Liver (tissue), 9 donors: ENCODE results near the gene FSIP1. TPM values are rescaled to one million over a fixed set of nuclear protein-coding genes. Genes with fewer than 3 reads are reported as not detected.

Experiments
- DNase-seq: peaks from one replicate; pipeline ENCODE4 v3.0.0-alpha.2; 2017; ENCODE audit warnings: low spot score
- H3K27ac ChIP-seq, 2 donors: one replicate each; pipeline ENCODE4 v1.7.0; 2013; ENCODE audit warnings: inconsistent platforms in 2 of 2, low read length in 2 of 2, control low read depth in 1 of 2, low read depth in 1 of 2, mild to moderate bottlenecking in 1 of 2
- H3K27me3 ChIP-seq, 4 donors: one replicate each; pipeline versions ENCODE4 v1.6.1 to v1.7.0; 2013; ENCODE audit warnings: low read length in 3 of 4, inconsistent platforms in 1 of 4, mild to moderate bottlenecking in 1 of 4, moderate library complexity in 1 of 4; ENCODE audit not compliant: control insufficient read depth in 4 of 4, insufficient read depth in 4 of 4
- H3K36me3 ChIP-seq, 4 donors: one replicate each; pipeline versions ENCODE4 v1.6.1 to v1.7.0; 2013; ENCODE audit warnings: low read length in 3 of 4, mild to moderate bottlenecking in 3 of 4, low read depth in 1 of 4, moderate library complexity in 1 of 4; ENCODE audit not compliant: control insufficient read depth in 4 of 4, insufficient read depth in 3 of 4
- H3K4me1 ChIP-seq, 4 donors: one replicate each; pipeline versions ENCODE4 v1.6.1 to v1.7.0; 2013; ENCODE audit warnings: low read length in 3 of 4, mild to moderate bottlenecking in 3 of 4, moderate library complexity in 1 of 4; ENCODE audit not compliant: control insufficient read depth in 4 of 4, insufficient read depth in 4 of 4
- H3K4me3 ChIP-seq, 3 donors: one replicate each; pipeline versions ENCODE4 v1.6.1 to v1.7.0; 2013; ENCODE audit warnings: low read length in 3 of 3, control low read depth in 1 of 3, low read depth in 1 of 3, mild to moderate bottlenecking in 1 of 3
- H3K9ac ChIP-seq, 2 donors: one replicate each; pipeline ENCODE4 v1.7.0; 2013; ENCODE audit warnings: low read length in 2 of 2, mild to moderate bottlenecking in 2 of 2, moderate library complexity in 2 of 2, control low read depth in 1 of 2, low read depth in 1 of 2
- H3K9me3 ChIP-seq, 4 donors: one replicate each; pipeline versions ENCODE4 v1.6.1 to v1.7.0; 2013; ENCODE audit warnings: low read length in 3 of 4; ENCODE audit not compliant: control insufficient read depth in 4 of 4
- CTCF ChIP-seq: fragments of 150-350 bp; IDR thresholded peaks from 2 replicates; pipeline ENCODE4 v1.5.1; 2017; ENCODE audit warnings: improper control_type of control experiment, low read depth, low read length; ENCODE audit not compliant: missing input control
- EGR1 ChIP-seq, 2 donors: IDR thresholded peaks; 2 replicates each; pipeline ENCODE4 v1.6.1; 2016 to 2018; ENCODE audit warnings: antibody characterized with exemption in 2 of 2, low read depth in 2 of 2
- FOXA1 ChIP-seq: IDR thresholded peaks from 2 replicates; pipeline ENCODE4 v1.6.1; 2016; ENCODE audit warnings: antibody characterized with exemption
- FOXA2 ChIP-seq: IDR thresholded peaks from 2 replicates; pipeline ENCODE4 v1.6.1; 2016; ENCODE audit warnings: antibody characterized with exemption
- GABPA ChIP-seq, 2 donors: IDR thresholded peaks in 1 of 2; conservative IDR thresholded peaks in 1 of 2; 2 replicates each; pipeline ENCODE4 v1.6.1; 2016; ENCODE audit warnings: antibody characterized with exemption in 2 of 2, mild to moderate bottlenecking in 1 of 2, moderate library complexity in 1 of 2
- HNF4G ChIP-seq: IDR thresholded peaks from 2 replicates; pipeline ENCODE4 v1.6.1; 2016; ENCODE audit warnings: antibody characterized with exemption
- NR2F2 ChIP-seq: IDR thresholded peaks from 2 replicates; pipeline ENCODE4 v1.6.1; 2016; ENCODE audit warnings: antibody characterized with exemption
- RAD21 ChIP-seq, 2 donors: IDR thresholded peaks; 2 replicates each; pipeline ENCODE4 v1.6.1; 2016; ENCODE audit warnings: antibody characterized with exemption in 2 of 2, mild to moderate bottlenecking in 2 of 2
- RXRA ChIP-seq, 2 donors: IDR thresholded peaks; 2 replicates each; pipeline ENCODE4 v1.6.1; 2017 to 2018; ENCODE audit warnings: antibody characterized with exemption in 2 of 2, mild to moderate bottlenecking in 1 of 2
- SP1 ChIP-seq: IDR thresholded peaks from 2 replicates; pipeline ENCODE4 v1.6.1; 2018; ENCODE audit warnings: antibody characterized with exemption, mild to moderate bottlenecking
- TAF1 ChIP-seq: conservative IDR thresholded peaks from 2 replicates; pipeline ENCODE4 v1.6.1; 2016; ENCODE audit warnings: antibody characterized with exemption, mild to moderate bottlenecking
- WGBS: extraction: QIAGEN DNeasy Blood & Tissue Kit; methylation state at CpG from one replicate; pipeline ENCODE4 v1.1.7; 2013; 5-methylcytosine and 5-hydroxymethylcytosine counted together
- polyA plus RNA-seq, 2 donors: library from polyadenylated mRNA; stranded (reverse) in 1 of 2; unstranded in 1 of 2; fragments of 200-250 nt in 1 of 2; fragments of >200 nt in 1 of 2; fragmentation: Nextera tagmentation in 1 of 2; extraction: Ambion mirVana in 1 of 2; gene quantifications; one replicate each; pipeline versions ENCODE4 v1.2.1 to v1.2.3, GENCODE V29; 2013 to 2015
- total RNA-seq, 2 donors: library from RNA; depleted of rRNA; stranded (reverse); fragments of >200 nt; gene quantifications; one replicate each; pipeline ENCODE4 v1.2.3, GENCODE V29; 2014
- TF ChIP-seq, protein P1 (sequence below): IDR thresholded peaks from 2 replicates; pipeline ENCODE4 v1.6.1; 2016; ENCODE audit warnings: antibody characterized with exemption, mild to moderate bottlenecking
- TF ChIP-seq, protein P2 (sequence below): IDR thresholded peaks from 2 replicates; pipeline ENCODE4 v1.6.1; 2016; ENCODE audit warnings: antibody characterized with exemption
- TF ChIP-seq, protein P3 (sequence below): IDR thresholded peaks from 2 replicates; pipeline ENCODE4 v1.6.1; 2016; ENCODE audit warnings: antibody characterized with exemption
- donor health status: healthy.
- donor health status: healthy.
- donor health status: healthy.
- donor health status: healthy.
- donor health status: healthy.

The FSIP1 gene
- total and polyA plus RNA-seq, 4 donors, result 0.05 to 0.29 (median 0.13) TPM

DNA sequence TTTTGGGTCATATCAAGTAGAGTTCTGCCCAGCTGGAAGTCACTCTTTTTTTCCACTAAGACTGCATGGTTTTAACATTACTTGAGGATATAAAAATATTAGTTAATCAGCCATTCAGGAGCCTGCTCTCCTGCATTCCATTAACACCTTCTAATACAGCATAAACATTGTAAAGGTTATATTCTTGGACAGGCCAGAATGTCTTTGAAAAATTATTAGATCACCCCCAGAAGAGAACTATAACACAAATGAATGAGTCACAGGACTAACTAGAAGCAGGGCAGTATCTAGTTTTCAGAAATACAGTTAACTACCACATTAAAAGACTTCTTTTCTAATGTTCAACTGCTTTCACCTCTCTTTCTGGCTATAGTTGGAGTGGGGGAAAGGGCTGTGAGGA is 120.9 kb downstream of the FSIP1 start:
- no peaks in the 10 kb centered on the region for H3K36me3 ChIP-seq
- no peak for DNase-seq
- H3K9ac ChIP-seq, result no peak overlapping the region
- H3K27ac ChIP-seq, result no peak overlapping the region
- no peaks in the 10 kb centered on the region for H3K9me3 ChIP-seq
- TF ChIP-seq HNF4G (no peak), CTCF (no peak), RAD21 (IDR thresholded peaks at IDR 0.05) (no peak), FOXA1 (no peak)
- TF ChIP-seq, protein P1, sequence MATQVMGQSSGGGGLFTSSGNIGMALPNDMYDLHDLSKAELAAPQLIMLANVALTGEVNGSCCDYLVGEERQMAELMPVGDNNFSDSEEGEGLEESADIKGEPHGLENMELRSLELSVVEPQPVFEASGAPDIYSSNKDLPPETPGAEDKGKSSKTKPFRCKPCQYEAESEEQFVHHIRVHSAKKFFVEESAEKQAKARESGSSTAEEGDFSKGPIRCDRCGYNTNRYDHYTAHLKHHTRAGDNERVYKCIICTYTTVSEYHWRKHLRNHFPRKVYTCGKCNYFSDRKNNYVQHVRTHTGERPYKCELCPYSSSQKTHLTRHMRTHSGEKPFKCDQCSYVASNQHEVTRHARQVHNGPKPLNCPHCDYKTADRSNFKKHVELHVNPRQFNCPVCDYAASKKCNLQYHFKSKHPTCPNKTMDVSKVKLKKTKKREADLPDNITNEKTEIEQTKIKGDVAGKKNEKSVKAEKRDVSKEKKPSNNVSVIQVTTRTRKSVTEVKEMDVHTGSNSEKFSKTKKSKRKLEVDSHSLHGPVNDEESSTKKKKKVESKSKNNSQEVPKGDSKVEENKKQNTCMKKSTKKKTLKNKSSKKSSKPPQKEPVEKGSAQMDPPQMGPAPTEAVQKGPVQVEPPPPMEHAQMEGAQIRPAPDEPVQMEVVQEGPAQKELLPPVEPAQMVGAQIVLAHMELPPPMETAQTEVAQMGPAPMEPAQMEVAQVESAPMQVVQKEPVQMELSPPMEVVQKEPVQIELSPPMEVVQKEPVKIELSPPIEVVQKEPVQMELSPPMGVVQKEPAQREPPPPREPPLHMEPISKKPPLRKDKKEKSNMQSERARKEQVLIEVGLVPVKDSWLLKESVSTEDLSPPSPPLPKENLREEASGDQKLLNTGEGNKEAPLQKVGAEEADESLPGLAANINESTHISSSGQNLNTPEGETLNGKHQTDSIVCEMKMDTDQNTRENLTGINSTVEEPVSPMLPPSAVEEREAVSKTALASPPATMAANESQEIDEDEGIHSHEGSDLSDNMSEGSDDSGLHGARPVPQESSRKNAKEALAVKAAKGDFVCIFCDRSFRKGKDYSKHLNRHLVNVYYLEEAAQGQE, result no peak
- TF ChIP-seq, protein P2, sequence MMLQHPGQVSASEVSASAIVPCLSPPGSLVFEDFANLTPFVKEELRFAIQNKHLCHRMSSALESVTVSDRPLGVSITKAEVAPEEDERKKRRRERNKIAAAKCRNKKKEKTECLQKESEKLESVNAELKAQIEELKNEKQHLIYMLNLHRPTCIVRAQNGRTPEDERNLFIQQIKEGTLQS, result no peak
- peaks cover 0 to 4% (median 0%) of the 10 kb centered on the region in 4 donors for H3K4me1 ChIP-seq
- no peak overlapping the region for H3K4me3 ChIP-seq
- peaks cover 0 to 3% (median 0%) of the 10 kb centered on the region in 4 donors for H3K27me3 ChIP-seq

GRCh38 chr15:39658740-39659139 is 123.9 kb downstream of the FSIP1 start:
- Histone ChIP-seq H3K4me1 (no peaks in the 10 kb centered on the region), H3K27me3 (peaks cover 0 to 3% (median 0%) of the 10 kb centered on the region in 4 donors), H3K4me3 (no peak overlapping the region), H3K36me3 (no peaks in the 10 kb centered on the region), H3K27ac (no peak overlapping the region), H3K9me3 (no peaks in the 10 kb centered on the region), H3K9ac (no peak overlapping the region)
- TF ChIP-seq SP1 (no peak), TAF1 (no peak), RXRA (IDR thresholded peaks at IDR 0.05) (no peak), NR2F2 (no peak), EGR1 (IDR thresholded peaks at IDR 0.05; ENCODE audit: low read depth in 2 of 2) (no peak)
- TF ChIP-seq, protein P3, sequence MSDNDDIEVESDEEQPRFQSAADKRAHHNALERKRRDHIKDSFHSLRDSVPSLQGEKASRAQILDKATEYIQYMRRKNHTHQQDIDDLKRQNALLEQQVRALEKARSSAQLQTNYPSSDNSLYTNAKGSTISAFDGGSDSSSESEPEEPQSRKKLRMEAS, result no peak
- no peak for DNase-seq
- 91% methylated on average over 3 of the region's 3 CpGs for WGBS

- Histone ChIP-seq H3K9me3 (no peaks in the 10 kb centered on the region), H3K27me3 (no peaks in the 10 kb centered on the region), H3K4me1 (no peaks in the 10 kb centered on the region), H3K36me3 (no peaks in the 10 kb centered on the region), H3K9ac (no peak overlapping the region), H3K4me3 (no peak overlapping the region), H3K27ac (no peak overlapping the region)
- TF ChIP-seq FOXA1, result no peak
- TF ChIP-seq GABPA (IDR thresholded peaks at IDR 0.05 in 1 of 2, conservative IDR thresholded peaks at IDR 0.05 in 1 of 2), result no peak
- TF ChIP-seq RAD21 (IDR thresholded peaks at IDR 0.05), result no peak
- TF ChIP-seq NR2F2, result no peak
- TF ChIP-seq, protein P3, result no peak
- TF ChIP-seq SP1, result no peak
- TF ChIP-seq TAF1, result no peak
- no peak for TF ChIP-seq CTCF
- TF ChIP-seq FOXA2, result no peak
- no peak for TF ChIP-seq HNF4G
- TF ChIP-seq, protein P2, result no peak
- TF ChIP-seq, protein P1, result no peak
- no peak for DNase-seq
- WGBS, result 86% methylated on average over 3 of the region's 3 CpGs
These were observed 125.0 kb downstream of the FSIP1 start for GRCh38 chr15:39657668-39658067.
